Measurements from ENCODE around the gene FBXL14. TPM values are rescaled to one million over a fixed set of nuclear protein-coding genes. Genes with fewer than 3 reads are reported as not detected.

FBXL14 gene
- total and polyA plus RNA-seq, 2 experiments from 2014 or later = 8.6 to 11.7 TPM

- Histone ChIP-seq H3K79me2 (no peaks in the 10 kb centered on the region), H3K4me1 (ENCODE audit: insufficient read depth) (peaks cover 10% of the 10 kb centered on the region), H3K27me3 (no peaks in the 10 kb centered on the region), H3K4me2 (no peak overlapping the region), H4K20me1 (ENCODE audit: insufficient read depth, poor library complexity, severe bottlenecking) (no peaks in the 10 kb centered on the region), H3K4me3 (no peak overlapping the region), H3K27ac (no peak overlapping the region), H3K36me3 (replicated peaks; ENCODE audit: insufficient read depth, low read depth) (no peaks in the 10 kb centered on the region), H2AFZ (no peak overlapping the region), H3K9me2 (replicated peaks; ENCODE audit: insufficient read depth) (no peaks in the 10 kb centered on the region), H3K9me3 (ENCODE audit: low read depth) (no peaks in the 10 kb centered on the region)
- TF ChIP-seq EZH2phosphoT487 (IDR thresholded peaks at IDR 0.05; ENCODE audit: low read depth, severe bottlenecking, unreplicated experiment) = no peak
- WGBS (ENCODE audit: low lambda C conversion rate, missing lambda C conversion rate) = 39% methylated on average over 7 of the region's 7 CpGs
- DNase-seq (ENCODE audit: low spot score) = peak; percentile 37
These were observed 48.1 kb upstream of the FBXL14 start for GRCh38 chr12:1642513-1642912.

- no peak overlapping the region for H2AFZ ChIP-seq
- peaks cover 10% of the 10 kb centered on the region for H3K4me1 ChIP-seq (ENCODE audit: insufficient read depth)
- 89% methylated on average over 18 of the region's 18 CpGs for WGBS (ENCODE audit: low lambda C conversion rate, missing lambda C conversion rate)
- H3K9me3 ChIP-seq (ENCODE audit: low read depth) = no peaks in the 10 kb centered on the region
- no peak overlapping the region for H3K4me2 ChIP-seq
- H3K79me2 ChIP-seq = no peaks in the 10 kb centered on the region
- H3K27me3 ChIP-seq = no peaks in the 10 kb centered on the region
- no peaks in the 10 kb centered on the region for H3K36me3 ChIP-seq (replicated peaks; ENCODE audit: insufficient read depth, low read depth)
- no peaks in the 10 kb centered on the region for H4K20me1 ChIP-seq (ENCODE audit: insufficient read depth, poor library complexity, severe bottlenecking)
- no peak overlapping the region for H3K27ac ChIP-seq
- no peaks in the 10 kb centered on the region for H3K9me2 ChIP-seq (replicated peaks; ENCODE audit: insufficient read depth)
- no peak for DNase-seq (ENCODE audit: low spot score)
- H3K4me3 ChIP-seq = no peak overlapping the region
- TF ChIP-seq EZH2 (IDR thresholded peaks at IDR 0.05; ENCODE audit: borderline replicate concordance) (no peak), CTCF (IDR thresholded peaks at IDR 0.05; ENCODE audit: poor library complexity) (no peak), EZH2phosphoT487 (IDR thresholded peaks at IDR 0.05; ENCODE audit: low read depth, severe bottlenecking, unreplicated experiment) (no peak)
These were observed 46.2 kb upstream of the FBXL14 start for GRCh38 chr12:1640328-1641234.

GRCh38 chr12:1639538-1639937 lies 45.2 kb upstream of the FBXL14 start:
- no peak overlapping the region for H3K4me3 ChIP-seq

More at GRCh38 chr12:1639538-1639937, 45.2 kb upstream of the FBXL14 start:
- no peaks in the 10 kb centered on the region for H3K79me2 ChIP-seq
- no peaks in the 10 kb centered on the region for H3K27me3 ChIP-seq
- H3K9me2 ChIP-seq (replicated peaks; ENCODE audit: insufficient read depth) = no peaks in the 10 kb centered on the region
- TF ChIP-seq CTCF (IDR thresholded peaks at IDR 0.05; ENCODE audit: poor library complexity) (no peak), EZH2 (IDR thresholded peaks at IDR 0.05; ENCODE audit: borderline replicate concordance) (no peak), EZH2phosphoT487 (IDR thresholded peaks at IDR 0.05; ENCODE audit: low read depth, severe bottlenecking, unreplicated experiment) (no peak)
- H2AFZ ChIP-seq = no peak overlapping the region
- peaks cover 10% of the 10 kb centered on the region for H3K4me1 ChIP-seq (ENCODE audit: insufficient read depth)
- no peaks in the 10 kb centered on the region for H3K9me3 ChIP-seq (ENCODE audit: low read depth)
- WGBS (ENCODE audit: low lambda C conversion rate, missing lambda C conversion rate) = 95% methylated on average over 21 of the region's 40 CpGs
- DNase-seq (ENCODE audit: low spot score) = no peak
- no peak overlapping the region for H3K27ac ChIP-seq
- H4K20me1 ChIP-seq (ENCODE audit: insufficient read depth, poor library complexity, severe bottlenecking) = no peaks in the 10 kb centered on the region
- H3K36me3 ChIP-seq (replicated peaks; ENCODE audit: insufficient read depth, low read depth) = no peaks in the 10 kb centered on the region
- no peak overlapping the region for H3K4me2 ChIP-seq

All from hepatocyte (in vitro differentiated cells).